Frontal cortex (tissue), 4 donors: ENCODE measurements around the gene CD300LD. TPM values are rescaled to one million over a fixed set of nuclear protein-coding genes. Genes with fewer than 3 reads are reported as not detected.

Source experiments
- DNase-seq, 2 donors: peaks; one replicate each; pipeline ENCODE4 v3.0.0; 2012; ENCODE audit warnings: low spot score in 2 of 2
- FAIRE-seq: peaks from 2 replicates; lab custom pipeline; 2012; peaks lifted over from hg19 to GRCh38; lab: Jason Lieb, UNC
- total RNA-seq: library from RNA; depleted of rRNA; stranded (reverse); fragments of >200 nt; gene quantifications from one replicate; pipeline ENCODE4 v1.2.3, GENCODE V29; 2014
- donor health status: control.
- donor health status: control.
- donor health status: control.

Gene CD300LD
- total RNA-seq, 1 donor from 2014 or later = not detected

GRCh38 chr17:74608511-74608910 lies 16.4 kb upstream of the CD300LD start:
- DNase-seq (no peak), FAIRE-seq (no peak)

GRCh38 chr17:74607221-74607620 lies 15.1 kb upstream of the CD300LD start:
- FAIRE-seq (no peak), DNase-seq (no peak)

DNA sequence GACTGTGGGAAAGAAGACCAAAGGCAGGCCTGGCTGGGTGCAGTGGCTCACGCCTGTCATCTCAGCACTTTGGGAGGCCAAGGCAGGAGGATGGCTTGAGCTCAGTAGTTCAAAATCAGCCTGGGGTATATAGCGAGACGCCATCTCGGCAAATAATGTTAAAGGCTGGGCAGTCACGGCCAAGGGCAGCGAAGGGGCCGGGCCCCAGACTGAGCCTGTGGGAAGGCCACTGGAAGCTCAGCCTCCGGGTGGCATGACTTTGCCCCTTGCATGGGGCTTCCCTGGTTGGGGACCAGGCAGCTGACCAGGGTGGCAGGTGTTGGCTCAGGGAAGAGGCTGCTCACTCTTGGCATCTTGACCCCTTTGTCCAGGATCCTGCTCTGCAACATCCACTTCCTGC lies 14.0 kb upstream of the CD300LD start:
- no peak for DNase-seq
- no peak for FAIRE-seq

- FAIRE-seq = no peak
- DNase-seq = peak in 1 of 2 donors; percentile 46
Measured at GRCh38 chr17:74605361-74605760, 13.3 kb upstream of the CD300LD start.

GRCh38 chr17:74604761-74605160 lies 12.7 kb upstream of the CD300LD start:
- DNase-seq (no peak), FAIRE-seq (no peak)

DNA sequence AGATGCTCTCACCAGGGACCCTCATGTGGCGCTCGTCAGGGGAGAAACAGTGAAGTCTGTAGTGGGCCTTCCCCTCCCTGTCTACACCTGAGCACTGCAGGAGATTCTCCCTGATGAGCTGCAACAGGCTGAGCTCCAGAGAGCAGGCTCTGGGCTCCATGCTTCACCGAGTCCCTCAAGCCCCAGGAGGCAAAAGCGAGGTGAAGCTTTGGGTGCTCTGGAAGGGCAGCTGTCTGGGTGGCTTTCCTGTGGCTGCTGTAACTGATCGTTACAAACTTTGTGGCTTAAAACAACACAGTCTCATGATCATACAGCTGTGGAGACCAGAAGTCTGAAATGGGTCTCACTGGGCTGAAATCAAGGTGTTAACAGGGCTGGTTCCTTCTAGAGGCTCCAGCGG lies 12.1 kb upstream of the CD300LD start:
- DNase-seq (no peak), FAIRE-seq (no peak)

DNA sequence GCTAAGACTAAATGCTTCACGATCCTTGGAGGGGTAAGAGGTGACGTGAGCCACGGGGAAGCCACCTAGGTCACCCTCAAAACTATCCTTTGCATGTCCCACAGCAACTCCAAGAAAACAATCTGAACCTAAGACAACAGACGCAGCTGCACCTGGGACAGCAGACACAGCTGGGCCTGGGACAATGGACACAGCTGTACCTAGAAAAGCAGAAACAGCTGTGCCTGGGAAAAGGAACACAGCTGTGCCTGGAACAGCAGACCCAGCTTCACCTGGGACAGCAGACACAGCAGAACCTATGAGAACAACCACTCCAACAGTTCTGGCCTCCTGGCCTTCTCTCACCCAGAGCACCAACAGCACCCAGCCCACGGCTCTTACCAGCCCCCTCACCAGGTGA lies 11.7 kb upstream of the CD300LD start:
- FAIRE-seq = no peak
- no peak for DNase-seq

DNA sequence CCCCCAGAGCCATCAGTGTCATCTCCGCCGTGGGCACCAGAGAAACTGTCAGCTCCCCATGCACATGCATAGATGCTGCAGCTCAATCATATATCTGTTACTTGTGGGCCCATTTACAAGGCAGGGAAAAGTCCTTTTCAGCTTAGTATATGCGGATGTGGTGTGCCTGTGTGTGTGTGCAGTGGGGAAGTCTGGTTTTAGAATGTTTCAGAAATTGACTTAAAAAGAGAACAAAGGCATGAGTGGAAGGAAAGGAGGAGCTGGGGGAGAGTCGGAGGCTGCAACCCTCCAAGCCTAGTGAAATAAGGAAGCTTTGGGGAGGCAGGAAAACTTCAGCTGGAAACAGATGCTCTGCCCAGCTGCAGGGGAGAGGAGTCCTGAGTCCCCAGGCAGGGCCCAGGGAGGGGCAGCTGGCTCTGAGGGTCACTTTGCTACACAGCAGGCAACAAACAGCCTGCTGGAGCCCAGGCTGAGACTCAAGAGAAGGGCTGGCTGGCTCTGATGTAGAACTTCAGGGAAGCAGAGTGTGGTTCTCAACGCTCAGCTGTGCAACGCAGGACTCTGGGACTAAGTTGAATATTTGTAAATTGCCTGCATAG lies 11.1 kb upstream of the CD300LD start:
- no peak for DNase-seq
- no peak for FAIRE-seq

DNA sequence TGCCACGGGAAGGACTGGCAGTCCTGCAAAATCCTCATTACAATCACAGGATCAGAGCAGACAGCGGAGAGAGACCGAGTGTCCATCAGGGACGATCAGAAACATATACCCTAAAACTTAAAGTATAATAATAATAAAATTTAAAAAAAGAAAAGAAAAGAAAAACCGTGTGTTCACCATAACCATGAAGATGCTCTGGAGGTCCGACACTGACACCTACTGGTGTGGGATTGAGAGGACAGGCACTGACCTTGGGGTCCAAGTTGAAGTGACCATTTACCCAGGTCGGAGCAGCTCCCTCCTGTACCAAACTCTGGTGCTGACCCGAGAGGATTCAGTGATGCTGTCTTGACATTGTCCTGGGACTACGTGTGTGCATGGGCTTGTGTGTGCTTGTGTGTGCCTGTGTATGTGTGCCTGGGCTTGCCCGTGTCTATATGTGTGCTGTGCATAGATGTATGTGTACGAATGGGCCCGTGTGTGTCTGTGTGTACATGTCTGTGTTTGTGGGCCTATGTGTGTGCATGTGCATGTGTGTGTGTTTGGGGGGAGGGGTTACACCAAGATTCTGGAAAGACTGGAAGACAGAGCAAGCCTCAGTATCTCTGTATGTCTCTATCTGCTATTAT lies 10.0 kb upstream of the CD300LD start:
- FAIRE-seq = no peak
- DNase-seq = peak in 1 of 2 donors; percentile 39

DNA sequence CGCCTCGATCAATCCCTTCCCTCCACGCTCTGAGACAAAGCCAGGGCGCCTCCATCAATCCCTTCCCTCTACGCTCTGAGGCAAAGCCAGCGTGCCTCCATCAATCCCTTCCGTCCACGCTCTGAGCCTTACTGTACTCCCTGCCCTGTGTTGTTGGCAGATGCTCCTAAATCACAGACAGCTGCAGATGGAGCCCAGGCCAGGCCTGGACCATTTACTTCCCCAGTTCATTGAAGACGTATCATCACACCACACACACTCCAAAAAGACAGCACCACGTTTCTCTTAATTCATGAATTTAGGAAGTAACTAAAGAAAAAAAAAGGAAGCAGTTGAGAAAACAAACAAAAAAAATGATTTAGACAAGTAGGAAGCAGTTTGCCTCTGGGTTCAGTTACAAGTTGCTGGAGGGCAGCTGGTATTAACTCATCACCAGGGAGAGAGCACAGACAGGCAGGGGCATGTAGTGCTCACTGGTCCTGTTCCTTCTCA lies 7.4 kb upstream of the CD300LD start:
- FAIRE-seq (no peak), DNase-seq (no peak)

DNA sequence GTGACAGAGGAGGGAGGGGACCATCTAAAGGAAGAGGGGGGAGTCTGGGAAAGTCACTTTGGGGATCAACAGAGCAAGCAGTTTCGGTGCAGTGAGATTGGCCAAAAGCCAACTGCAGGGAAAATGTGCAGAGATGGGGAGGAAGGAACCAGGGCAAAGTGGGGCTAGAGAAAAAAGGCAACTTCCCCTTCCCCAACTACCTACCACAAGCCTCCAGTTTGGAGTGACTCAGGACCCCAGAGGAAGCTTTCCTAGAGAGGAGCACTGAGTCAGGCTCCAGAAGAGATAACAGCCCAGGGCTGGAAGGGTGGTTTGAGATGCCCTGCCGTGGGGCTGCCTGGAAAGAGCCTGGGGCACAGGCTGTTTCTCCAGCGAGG lies 6.9 kb upstream of the CD300LD start:
- FAIRE-seq (no peak), DNase-seq (no peak)

- no peak for FAIRE-seq
- DNase-seq = no peak
Measured at GRCh38 chr17:74598346-74599022, 6.4 kb upstream of the CD300LD start.

DNA sequence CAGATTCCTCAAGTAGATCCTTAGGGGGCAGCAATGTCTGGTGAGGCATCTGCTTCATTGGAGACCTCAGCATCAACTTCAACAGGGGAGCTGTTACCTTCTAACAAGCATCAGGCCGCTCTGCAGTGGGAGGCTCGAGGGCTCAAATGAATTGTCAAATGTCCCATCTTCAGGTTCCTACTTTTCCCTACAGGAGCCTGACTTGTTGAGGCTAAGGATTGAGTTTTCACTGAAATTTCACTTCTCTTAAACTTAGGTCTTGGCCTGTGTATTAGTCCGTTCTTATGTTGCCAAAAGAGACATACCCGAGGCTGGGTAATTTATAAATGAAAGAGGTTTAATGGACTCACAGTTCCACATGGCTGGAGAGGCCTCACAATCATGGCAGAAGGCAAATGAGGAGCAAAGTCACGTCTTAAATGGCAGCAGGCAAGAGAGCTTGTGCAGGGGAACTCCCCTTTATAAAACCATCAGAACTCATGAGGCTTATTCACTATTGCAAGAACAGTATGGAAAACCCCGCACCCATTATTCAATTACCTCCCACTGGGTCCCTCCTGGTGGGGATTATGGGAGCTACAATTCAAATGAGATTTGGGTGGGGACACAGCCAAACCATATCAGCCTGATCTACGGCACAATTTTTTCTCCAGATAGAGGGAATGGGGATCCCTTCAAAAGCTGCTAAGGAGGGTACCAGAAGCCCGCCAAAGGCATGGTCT lies 5.1 kb upstream of the CD300LD start:
- no peak for DNase-seq
- no peak for FAIRE-seq

DNA sequence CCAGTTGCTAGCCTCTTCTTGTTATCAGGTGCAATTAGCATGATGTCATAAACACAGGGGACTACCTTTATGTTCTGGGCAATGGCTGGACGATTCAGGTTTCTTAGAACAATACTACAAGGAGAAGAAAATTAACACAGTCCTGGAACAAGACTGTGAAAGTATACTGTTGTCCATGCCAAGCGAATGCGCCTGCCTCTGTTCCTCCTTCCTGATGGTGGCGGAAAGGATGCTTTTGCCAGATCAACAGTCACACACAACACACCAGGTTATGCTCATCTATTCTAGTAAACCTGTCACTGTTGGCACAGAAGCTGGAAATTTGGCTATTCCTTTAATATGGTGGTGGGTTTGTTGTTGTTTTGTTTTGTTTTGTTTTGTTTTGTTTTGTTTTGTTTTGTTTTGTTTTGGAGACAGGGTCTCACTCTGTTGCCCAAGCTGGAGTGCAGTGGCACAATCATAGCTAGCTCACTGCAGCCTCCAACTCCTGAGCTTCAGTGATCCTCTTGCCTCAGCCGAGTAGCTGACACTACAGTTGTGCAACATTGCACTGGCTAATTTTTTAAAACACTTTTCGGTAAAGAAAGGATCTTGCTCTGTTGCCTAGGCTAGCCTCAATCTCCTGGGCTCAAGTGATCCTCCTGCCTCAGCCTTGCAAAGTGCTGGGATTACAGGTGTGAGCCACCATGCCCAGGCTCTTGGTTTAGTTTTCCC lies 3.1 kb upstream of the CD300LD start:
- FAIRE-seq (no peak), DNase-seq (no peak)

- FAIRE-seq = no peak
- DNase-seq = no peak
Measured at GRCh38 chr17:74591503-74591902, 580 bp downstream of the CD300LD start.

- no peak for FAIRE-seq
- no peak for DNase-seq
Measured at GRCh38 chr17:74585711-74586110, 6.4 kb downstream of the CD300LD start.

GRCh38 chr17:74584292-74585060 lies 7.6 kb downstream of the CD300LD start:
- DNase-seq = no peak
- FAIRE-seq = no peak

DNA sequence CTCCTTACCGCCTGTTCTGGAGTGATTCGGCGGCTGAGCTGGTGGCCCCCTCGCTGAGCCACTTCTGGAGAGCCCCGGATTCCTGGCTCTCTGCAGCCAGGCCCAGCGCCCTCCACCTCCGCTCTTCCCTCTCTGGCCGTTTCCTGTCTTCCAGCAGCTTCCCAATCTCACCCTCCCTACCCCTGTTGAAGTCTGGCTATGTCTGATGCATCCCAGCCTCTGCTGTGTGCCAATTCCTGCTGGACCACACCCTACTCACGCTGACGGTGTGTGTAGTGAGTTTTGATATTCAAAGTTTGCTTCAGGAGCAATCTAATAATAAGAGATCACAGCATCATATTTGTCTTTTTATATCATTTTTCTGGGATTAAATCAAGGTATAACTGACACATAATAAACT lies 9.4 kb downstream of the CD300LD start:
- FAIRE-seq = no peak
- no peak for DNase-seq

GRCh38 chr17:74579900-74580299 lies 12.2 kb downstream of the CD300LD start:
- FAIRE-seq = no peak
- DNase-seq = no peak
